ENCODE data around the gene PEA15. TPM values are rescaled to one million over a fixed set of nuclear protein-coding genes. Genes with fewer than 3 reads are reported as not detected.

The PEA15 gene
- total RNA-seq, 2 experiments from 2014 or later = 9.4 to 10.3 TPM

GRCh38 chr1:160187407-160187806 is 17.8 kb upstream of the PEA15 start:
- Mint-ChIP-seq H3K4me1 (ENCODE audit: low read depth) (no peaks in the 10 kb centered on the region), H3K27me3 (peaks cover 5% of the 10 kb centered on the region), H3K27ac (no peak overlapping the region), H3K4me3 (no peak overlapping the region), H3K9me3 (no peaks in the 10 kb centered on the region), H3K36me3 (ENCODE audit: low read depth) (no peaks in the 10 kb centered on the region)
- Histone ChIP-seq H3K27me3 (ENCODE audit: control insufficient read depth in 1 of 2, insufficient read depth in 2 of 2, low read length in 2 of 2) (no peaks in the 10 kb centered on the region), H3K27ac (ENCODE audit: low read depth in 1 of 2, low read length in 2 of 2) (no peak overlapping the region), H3K4me1 (ENCODE audit: insufficient read depth, low read length) (no peaks in the 10 kb centered on the region), H3K4me3 (ENCODE audit: low read length) (no peak overlapping the region), H3K9me3 (ENCODE audit: control insufficient read depth in 1 of 2, insufficient read depth in 1 of 2, low read length in 2 of 2) (no peaks in the 10 kb centered on the region), H3K36me3 (ENCODE audit: insufficient read depth, low read length) (no peaks in the 10 kb centered on the region)
- POLR2A ChIA-PET = no interaction called here
- no peak for ATAC-seq (ENCODE audit: poor library complexity)
- intact Hi-C loops (cut with DNase I, micrococcal nuclease) = no loop called here
- no peak for DNase-seq
- CTCF ChIA-PET = interaction anchor here (0.9 kb wide), 1 partner anchor 65 kb away, joined by 4 read pairs; no protein-coding TSS in a partner anchor
- no peak for TF ChIP-seq CTCF (IDR thresholded peaks at IDR 0.05)

GRCh38 chr1:160188341-160188740 is 16.8 kb upstream of the PEA15 start:
- Histone ChIP-seq H3K4me1 (ENCODE audit: insufficient read depth, low read length) (peaks cover 5% of the 10 kb centered on the region), H3K36me3 (ENCODE audit: insufficient read depth, low read length) (no peaks in the 10 kb centered on the region), H3K27me3 (ENCODE audit: control insufficient read depth in 1 of 2, insufficient read depth in 2 of 2, low read length in 2 of 2) (no peaks in the 10 kb centered on the region), H3K9me3 (ENCODE audit: control insufficient read depth in 1 of 2, insufficient read depth in 1 of 2, low read length in 2 of 2) (no peaks in the 10 kb centered on the region), H3K27ac (ENCODE audit: low read depth in 1 of 2, low read length in 2 of 2) (no peak overlapping the region), H3K4me3 (ENCODE audit: low read length) (no peak overlapping the region)
- ATAC-seq (ENCODE audit: poor library complexity) (no peak), DNase-seq (no peak)
- H3K27ac Mint-ChIP-seq = no peak overlapping the region
- no peaks in the 10 kb centered on the region for H3K36me3 Mint-ChIP-seq (ENCODE audit: low read depth)
- intact Hi-C loops (cut with DNase I, micrococcal nuclease) = no loop called here
- no peak for TF ChIP-seq CTCF (IDR thresholded peaks at IDR 0.05)
- CTCF ChIA-PET = interaction anchor here (0.9 kb wide), 1 partner anchor 64 kb away, joined by 4 read pairs; no protein-coding TSS in a partner anchor
- no peaks in the 10 kb centered on the region for H3K4me1 Mint-ChIP-seq (ENCODE audit: low read depth)
- POLR2A ChIA-PET = no interaction called here
- H3K4me3 Mint-ChIP-seq = no peak overlapping the region
- no peaks in the 10 kb centered on the region for H3K9me3 Mint-ChIP-seq
- peaks cover 5% of the 10 kb centered on the region for H3K27me3 Mint-ChIP-seq

GRCh38 chr1:160189649-160190625 is 15.2 kb upstream of the PEA15 start, which contains the start of gene CASQ1:
TSS of gene CASQ1 (plus strand) at chr1:160190575. CDS start at chr1:160190752, 177 bp downstream.
- H3K4me1 ChIP-seq (ENCODE audit: insufficient read depth, low read length) = peaks cover 7% of the 10 kb centered on the region
- no peaks in the 10 kb centered on the region for H3K4me1 Mint-ChIP-seq (ENCODE audit: low read depth)
- H3K36me3 Mint-ChIP-seq (ENCODE audit: low read depth) = no peaks in the 10 kb centered on the region
- no peak for ATAC-seq (ENCODE audit: poor library complexity)
- H3K27ac Mint-ChIP-seq = no peak within 1 kb of the TSS
- ChIA-PET POLR2A (no interaction called here), CTCF (interaction anchor here (0.5 to 2.0 kb wide), 2 partner anchors 62 to 112 kb away, joined by 3 to 5 read pairs; no protein-coding TSS in a partner anchor)
- intact Hi-C loops (cut with DNase I, micrococcal nuclease) = loop anchor here (5.0 to 10.0 kb wide), 3 partner anchors 88 to 417 kb away; no protein-coding TSS in a partner anchor
- no peak for TF ChIP-seq CTCF (IDR thresholded peaks at IDR 0.05)
- H3K27ac ChIP-seq (ENCODE audit: low read depth in 1 of 2, low read length in 2 of 2) = no peak within 1 kb of the TSS
- H3K9me3 Mint-ChIP-seq = no peaks in the 10 kb centered on the region
- no peak within 1 kb of the TSS for H3K4me3 ChIP-seq (ENCODE audit: low read length)
- DNase-seq = no peak
- H3K9me3 ChIP-seq (ENCODE audit: control insufficient read depth in 1 of 2, insufficient read depth in 1 of 2, low read length in 2 of 2) = no peaks in the 10 kb centered on the region
- H3K27me3 ChIP-seq (ENCODE audit: control insufficient read depth in 1 of 2, insufficient read depth in 2 of 2, low read length in 2 of 2) = no peaks in the 10 kb centered on the region
- H3K36me3 ChIP-seq (ENCODE audit: insufficient read depth, low read length) = no peaks in the 10 kb centered on the region
- peaks cover 5% of the 10 kb centered on the region for H3K27me3 Mint-ChIP-seq
- H3K4me3 Mint-ChIP-seq = no peak within 1 kb of the TSS

Measured in CD4-positive, alpha-beta T cell (primary cell).